T-helper 22 cell (primary cell): ENCODE measurements around the gene PHF1.

Experiments
- DNase-seq: peaks from one replicate; pipeline ENCODE4 v3.0.0-alpha.2; 2020; ENCODE audit warnings: low read depth

The PHF1 gene

GRCh38 chr6:33458676-33459075, 47.9 kb downstream of the PHF1 start:
- no peak for DNase-seq

DNA sequence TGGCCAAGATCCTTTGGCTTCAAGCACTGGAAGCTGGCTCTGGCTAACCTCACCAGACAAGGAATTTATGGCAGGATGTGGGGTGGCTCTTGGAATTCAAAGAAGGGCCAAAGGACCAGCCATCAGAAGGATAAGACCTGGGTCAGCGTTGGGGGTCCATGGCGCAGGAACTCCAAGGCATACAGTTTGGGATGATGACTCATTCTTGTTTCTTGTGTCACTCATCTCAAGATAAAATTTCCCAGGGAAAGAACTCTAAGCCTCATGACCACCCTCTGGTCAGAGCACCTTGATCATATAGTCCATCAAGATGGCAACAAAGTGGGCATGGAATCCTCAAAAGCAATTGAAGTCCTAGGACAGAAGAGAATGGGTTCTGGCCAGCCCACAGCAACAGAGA, 48.4 kb downstream of the PHF1 start:
- no peak for DNase-seq
